Measurements from ENCODE around the gene CTDP1. TPM values are rescaled to one million over a fixed set of nuclear protein-coding genes. Genes with fewer than 3 reads are reported as not detected.

Gene CTDP1
- total RNA-seq, 1 donor from 2014 or later, result 43.3 TPM

GRCh38 chr18:79786786-79787526, 107.4 kb downstream of the CTDP1 start:
- H3K4me3 Mint-ChIP-seq (ENCODE audit: low read depth), result no peak overlapping the region
- peaks cover 35% of the 10 kb centered on the region for H3K27me3 Mint-ChIP-seq (ENCODE audit: low read depth)
- no peak for DNase-seq (ENCODE audit: low spot score)
- no peaks in the 10 kb centered on the region for H3K36me3 Mint-ChIP-seq (ENCODE audit: low read depth)
- peaks cover 9% of the 10 kb centered on the region for H3K4me1 Mint-ChIP-seq (ENCODE audit: low read depth)
- H3K27ac Mint-ChIP-seq, result no peak overlapping the region
- intact Hi-C loops (cut with micrococcal nuclease), result no loop called here
- no peaks in the 10 kb centered on the region for H3K9me3 Mint-ChIP-seq

- H3K27ac Mint-ChIP-seq, result no peak overlapping the region
- no peak overlapping the region for H3K4me3 Mint-ChIP-seq (ENCODE audit: low read depth)
- no peak for DNase-seq (ENCODE audit: low spot score)
- H3K4me1 Mint-ChIP-seq (ENCODE audit: low read depth), result peaks cover 9% of the 10 kb centered on the region
- H3K27me3 Mint-ChIP-seq (ENCODE audit: low read depth), result peaks cover 41% of the 10 kb centered on the region
- intact Hi-C loops (cut with micrococcal nuclease), result no loop called here
- H3K9me3 Mint-ChIP-seq, result no peaks in the 10 kb centered on the region
- H3K36me3 Mint-ChIP-seq (ENCODE audit: low read depth), result no peaks in the 10 kb centered on the region
These were observed 107.9 kb downstream of the CTDP1 start for GRCh38 chr18:79787527-79787864.

- peaks cover 9% of the 10 kb centered on the region for H3K4me1 Mint-ChIP-seq (ENCODE audit: low read depth)
- intact Hi-C loops (cut with micrococcal nuclease), result no loop called here
- no peak overlapping the region for H3K4me3 Mint-ChIP-seq (ENCODE audit: low read depth)
- H3K27me3 Mint-ChIP-seq (ENCODE audit: low read depth), result peaks cover 46% of the 10 kb centered on the region
- H3K27ac Mint-ChIP-seq, result no peak overlapping the region
- DNase-seq (ENCODE audit: low spot score), result no peak
- H3K9me3 Mint-ChIP-seq, result no peaks in the 10 kb centered on the region
- H3K36me3 Mint-ChIP-seq (ENCODE audit: low read depth), result no peaks in the 10 kb centered on the region
These were observed 108.5 kb downstream of the CTDP1 start for GRCh38 chr18:79787865-79788733.

GRCh38 chr18:79788734-79789085, 109.1 kb downstream of the CTDP1 start:
- no peak overlapping the region for H3K4me3 Mint-ChIP-seq (ENCODE audit: low read depth)

GRCh38 chr18:79789091-79789891, 109.7 kb downstream of the CTDP1 start:
- no peak overlapping the region for H3K4me3 Mint-ChIP-seq (ENCODE audit: low read depth)
- no peak for DNase-seq (ENCODE audit: low spot score)
- intact Hi-C loops (cut with micrococcal nuclease), result no loop called here
- H3K9me3 Mint-ChIP-seq, result no peaks in the 10 kb centered on the region
- peaks cover 48% of the 10 kb centered on the region for H3K27me3 Mint-ChIP-seq (ENCODE audit: low read depth)
- no peaks in the 10 kb centered on the region for H3K36me3 Mint-ChIP-seq (ENCODE audit: low read depth)
- H3K4me1 Mint-ChIP-seq (ENCODE audit: low read depth), result peaks cover 9% of the 10 kb centered on the region
- H3K27ac Mint-ChIP-seq, result no peak overlapping the region

More at GRCh38 chr18:79788734-79789085, 109.1 kb downstream of the CTDP1 start:
- intact Hi-C loops (cut with micrococcal nuclease), result no loop called here
- H3K27ac Mint-ChIP-seq, result no peak overlapping the region
- no peak for DNase-seq (ENCODE audit: low spot score)
- no peaks in the 10 kb centered on the region for H3K9me3 Mint-ChIP-seq
- peaks cover 48% of the 10 kb centered on the region for H3K27me3 Mint-ChIP-seq (ENCODE audit: low read depth)
- H3K4me1 Mint-ChIP-seq (ENCODE audit: low read depth), result peaks cover 9% of the 10 kb centered on the region
- no peaks in the 10 kb centered on the region for H3K36me3 Mint-ChIP-seq (ENCODE audit: low read depth)

- no peak overlapping the region for H3K4me3 Mint-ChIP-seq (ENCODE audit: low read depth)
- H3K9me3 Mint-ChIP-seq, result no peaks in the 10 kb centered on the region
- peaks cover 9% of the 10 kb centered on the region for H3K4me1 Mint-ChIP-seq (ENCODE audit: low read depth)
- no peak for DNase-seq (ENCODE audit: low spot score)
- no peaks in the 10 kb centered on the region for H3K36me3 Mint-ChIP-seq (ENCODE audit: low read depth)
- H3K27me3 Mint-ChIP-seq (ENCODE audit: low read depth), result peaks cover 54% of the 10 kb centered on the region
- H3K27ac Mint-ChIP-seq, result no peak overlapping the region
- intact Hi-C loops (cut with micrococcal nuclease), result loop anchor here (10.0 kb wide), 1 partner anchor 195 kb away; the partner anchor contains the start of gene TXNL4A
These were observed 110.6 kb downstream of the CTDP1 start for GRCh38 chr18:79789901-79790890.

GRCh38 chr18:79790996-79791972, 111.7 kb downstream of the CTDP1 start:
- H3K4me3 Mint-ChIP-seq (ENCODE audit: low read depth), result no peak overlapping the region
- intact Hi-C loops (cut with micrococcal nuclease), result loop anchor here (10.0 kb wide), 1 partner anchor 194 kb away; the partner anchor contains the start of gene TXNL4A
- H3K27ac Mint-ChIP-seq, result no peak overlapping the region
- no peaks in the 10 kb centered on the region for H3K9me3 Mint-ChIP-seq
- peaks cover 9% of the 10 kb centered on the region for H3K4me1 Mint-ChIP-seq (ENCODE audit: low read depth)
- peaks cover 62% of the 10 kb centered on the region for H3K27me3 Mint-ChIP-seq (ENCODE audit: low read depth)
- DNase-seq (ENCODE audit: low spot score), result no peak
- no peaks in the 10 kb centered on the region for H3K36me3 Mint-ChIP-seq (ENCODE audit: low read depth)

- intact Hi-C loops (cut with micrococcal nuclease), result loop anchor here (10.0 kb wide), 1 partner anchor 192 kb away; the partner anchor contains the start of gene TXNL4A
- no peak for DNase-seq (ENCODE audit: low spot score)
- Mint-ChIP-seq H3K36me3 (ENCODE audit: low read depth) (no peaks in the 10 kb centered on the region), H3K27me3 (ENCODE audit: low read depth) (peaks cover 64% of the 10 kb centered on the region), H3K27ac (no peak overlapping the region), H3K4me1 (ENCODE audit: low read depth) (peaks cover 11% of the 10 kb centered on the region), H3K4me3 (ENCODE audit: low read depth) (no peak overlapping the region), H3K9me3 (no peaks in the 10 kb centered on the region)
These were observed 112.7 kb downstream of the CTDP1 start for GRCh38 chr18:79792096-79792987.

- no peak overlapping the region for H3K4me3 Mint-ChIP-seq (ENCODE audit: low read depth)
- H3K27ac Mint-ChIP-seq, result no peak overlapping the region
- DNase-seq (ENCODE audit: low spot score), result no peak
- intact Hi-C loops (cut with micrococcal nuclease), result loop anchor here (10.0 kb wide), 1 partner anchor 192 kb away; the partner anchor contains the start of gene TXNL4A
- H3K9me3 Mint-ChIP-seq, result no peaks in the 10 kb centered on the region
- peaks cover 12% of the 10 kb centered on the region for H3K4me1 Mint-ChIP-seq (ENCODE audit: low read depth)
- peaks cover 66% of the 10 kb centered on the region for H3K27me3 Mint-ChIP-seq (ENCODE audit: low read depth)
- H3K36me3 Mint-ChIP-seq (ENCODE audit: low read depth), result no peaks in the 10 kb centered on the region
These were observed 113.4 kb downstream of the CTDP1 start for GRCh38 chr18:79792988-79793355.

- peaks cover 70% of the 10 kb centered on the region for H3K27me3 Mint-ChIP-seq (ENCODE audit: low read depth)
- no peaks in the 10 kb centered on the region for H3K9me3 Mint-ChIP-seq
- no peak overlapping the region for H3K27ac Mint-ChIP-seq
- intact Hi-C loops (cut with micrococcal nuclease), result loop anchor here (10.0 kb wide), 1 partner anchor 190 kb away; the partner anchor contains the start of gene TXNL4A
- no peak for DNase-seq (ENCODE audit: low spot score)
- H3K4me3 Mint-ChIP-seq (ENCODE audit: low read depth), result no peak overlapping the region
- H3K4me1 Mint-ChIP-seq (ENCODE audit: low read depth), result peaks cover 14% of the 10 kb centered on the region
- no peaks in the 10 kb centered on the region for H3K36me3 Mint-ChIP-seq (ENCODE audit: low read depth)
These were observed 115.2 kb downstream of the CTDP1 start for GRCh38 chr18:79794846-79795245.
